Spleen (tissue), 7 donors: ENCODE results near the gene SPIC.

Experiments used
- CTCF ChIP-seq, 11 experiments: fragments of 200-600 bp in 7 of 11; fragments of 450-650 bp in 4 of 11; sonication (generic) in 4 of 11; IDR thresholded peaks in 8 of 11; conservative IDR thresholded peaks in 3 of 11; 1 replicate in 7 of 11; 2 replicates in 4 of 11; pipeline versions ENCODE4 v1.4.0 to v1.8.0; 2016 to 2021; ENCODE audit warnings: antibody characterized with exemption in 11 of 11, inconsistent platforms in 4 of 11, mild to moderate bottlenecking in 1 of 11
- POLR2A ChIP-seq, 3 donors: fragments of 450-650 bp; IDR thresholded peaks; one replicate each; pipeline ENCODE4 v1.5.1; 2017; ENCODE audit warnings: antibody characterized with exemption in 3 of 3, mild to moderate bottlenecking in 1 of 3
- POLR2AphosphoS5 ChIP-seq, 3 donors: sonication (generic); formaldehyde crosslinking; IDR thresholded peaks; one replicate each; pipeline ENCODE4 v1.5.1; 2017; ENCODE audit warnings: antibody characterized with exemption in 3 of 3
- donor health status: DM: no; HTN: no; CAD: no; lungs with moderate emphysema.
- donor health status: DM: no; HTN: no; CAD: no.
- donor health status: DM: no; HTN: no; CAD: no.

GRCh38 chr12:101470939-101471338 is 4.2 kb upstream of the SPIC start:
- TF ChIP-seq CTCF (IDR thresholded peaks at IDR 0.05 in 8 of 11, conservative IDR thresholded peaks at IDR 0.05 in 3 of 11) (no peak), POLR2A (IDR thresholded peaks at IDR 0.05) (no peak), POLR2AphosphoS5 (IDR thresholded peaks at IDR 0.05) (no peak)
